ENCODE measurements around the gene HEPHL1.
"Not testable (repeated sequence)": the region's sequence is repeated elsewhere in the genome, so short reads cannot be mapped to it uniquely, and the experiment has no call there.

Gene HEPHL1

GRCh38 chr11:94077552-94078293 lies 56.6 kb downstream of the HEPHL1 start:
- no peak for DNase-seq

GRCh38 chr11:94084164-94084563 lies 63.0 kb downstream of the HEPHL1 start:
- no peak for DNase-seq

DNA sequence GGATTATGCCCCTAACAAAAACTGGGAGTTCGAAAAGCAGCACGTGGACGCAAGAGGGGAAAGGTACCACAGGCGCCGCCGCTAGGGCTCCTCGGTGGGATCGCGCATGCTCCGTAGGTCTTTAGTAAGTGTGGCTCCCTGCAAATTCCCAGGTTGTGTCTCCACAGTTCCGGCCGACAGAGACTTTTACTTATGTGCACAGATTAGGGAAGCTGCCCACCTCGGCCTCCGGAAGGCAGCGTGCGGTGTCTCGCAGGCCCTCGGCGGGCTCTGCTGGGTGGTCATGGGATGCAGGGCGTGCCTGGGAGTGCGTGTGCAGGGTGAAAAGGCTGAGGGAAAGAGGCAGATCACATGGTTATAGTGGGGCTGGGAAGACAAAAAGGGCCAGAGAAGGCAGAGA lies 67.8 kb downstream of the HEPHL1 start:
- no peak for DNase-seq

DNA sequence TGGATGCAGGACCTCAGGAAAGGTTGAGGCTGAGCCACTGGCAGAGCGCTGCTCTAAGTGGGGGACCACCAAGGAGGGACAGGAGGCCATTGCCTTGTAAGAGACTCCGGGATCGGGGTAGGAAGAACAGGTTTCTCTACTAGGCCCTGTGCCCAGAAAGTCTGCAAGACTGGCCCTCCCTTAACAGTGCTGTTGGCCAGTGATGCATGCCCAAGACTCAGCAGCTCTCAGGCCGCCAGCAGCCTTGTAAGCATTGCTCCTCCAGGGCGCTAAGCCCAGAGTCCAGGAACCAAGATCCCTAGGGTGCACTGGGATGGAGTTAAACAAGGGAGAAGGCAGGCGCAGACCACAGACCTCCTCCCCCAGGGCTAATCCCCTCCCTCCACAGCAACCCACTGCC lies 68.2 kb downstream of the HEPHL1 start:
- no peak for DNase-seq

DNA sequence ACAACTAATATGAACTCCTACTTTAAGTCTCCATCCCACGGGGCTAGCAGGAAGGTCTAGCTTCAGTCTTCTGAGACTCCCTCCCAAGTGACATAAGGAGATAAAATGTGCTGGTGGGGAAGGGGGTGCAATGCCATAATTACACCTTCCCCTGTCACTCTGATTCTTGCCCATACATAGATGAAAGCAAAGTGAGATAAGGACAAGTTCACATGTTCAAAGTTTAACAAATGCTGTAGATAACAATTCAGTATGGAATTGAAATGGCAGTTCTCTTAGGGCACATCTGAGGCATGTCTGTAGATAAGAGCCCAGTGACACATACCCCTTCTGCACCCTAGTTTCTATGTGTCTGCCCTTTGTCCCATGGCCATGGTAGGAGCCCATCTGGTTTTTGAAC lies 69.2 kb downstream of the HEPHL1 start:
- DNase-seq, result no peak

DNA sequence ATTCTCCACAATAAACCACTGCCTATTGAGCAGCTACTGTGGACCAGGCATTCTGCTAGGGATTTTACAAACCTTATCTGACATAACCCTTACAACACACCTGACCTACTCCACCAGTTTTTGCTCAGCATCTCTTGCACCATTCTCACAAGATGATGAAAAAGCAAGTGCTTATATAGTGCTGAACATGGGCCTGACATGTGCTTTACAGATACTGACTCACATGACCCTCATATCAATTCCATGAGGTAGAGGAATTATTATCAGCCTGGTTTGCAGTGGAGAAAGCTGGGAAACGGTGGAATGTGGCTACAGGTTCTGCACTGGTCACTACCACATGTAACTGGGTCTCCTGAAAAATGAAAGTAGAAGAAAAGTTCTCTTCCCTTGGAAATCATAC lies 69.9 kb downstream of the HEPHL1 start:
- no peak for DNase-seq

GRCh38 chr11:94100253-94100652 lies 79.1 kb downstream of the HEPHL1 start:
- no peak for DNase-seq

- DNase-seq, result no peak
Observed at GRCh38 chr11:94103471-94103870, 82.3 kb downstream of the HEPHL1 start.

GRCh38 chr11:94104734-94105133 lies 83.6 kb downstream of the HEPHL1 start:
- no peak for DNase-seq

DNA sequence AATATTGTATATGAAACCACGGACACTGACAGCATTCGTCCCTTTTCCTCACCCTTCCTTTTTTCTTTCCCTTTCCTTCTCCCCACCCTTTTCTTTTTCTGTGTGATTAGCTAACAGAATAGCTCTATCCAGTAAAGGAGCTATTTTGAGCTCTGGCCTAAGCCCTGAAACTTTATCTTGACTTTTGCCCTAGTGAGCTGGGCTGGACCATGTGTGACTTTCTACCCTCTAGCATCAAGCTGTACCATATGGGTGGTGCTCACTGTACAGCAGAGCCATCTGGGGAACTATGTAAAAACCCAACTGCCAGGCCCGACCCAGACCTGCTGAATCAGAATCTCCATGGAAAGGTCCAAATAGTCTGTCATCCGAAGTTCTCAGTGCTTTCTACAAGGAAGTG lies 85.6 kb downstream of the HEPHL1 start:
- no peak for DNase-seq

DNA sequence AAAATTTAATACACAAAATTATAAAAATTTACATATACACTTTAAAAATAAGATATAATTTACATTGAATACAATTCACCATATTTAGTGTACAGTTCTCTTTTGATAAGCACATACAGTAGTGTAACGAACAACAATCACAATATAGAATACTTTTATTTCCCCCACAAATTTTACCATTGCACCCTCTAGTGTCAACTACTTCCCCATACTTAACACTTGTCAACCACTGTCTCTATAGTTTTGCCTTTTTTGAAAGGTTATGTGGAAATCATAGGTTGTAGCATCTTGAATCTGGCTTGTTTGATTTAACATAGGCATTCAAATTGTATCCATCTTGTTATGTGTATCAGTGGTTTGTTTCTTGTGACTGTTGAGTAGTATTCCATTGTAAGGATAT lies 86.2 kb downstream of the HEPHL1 start:
- DNase-seq, result no peak

DNA sequence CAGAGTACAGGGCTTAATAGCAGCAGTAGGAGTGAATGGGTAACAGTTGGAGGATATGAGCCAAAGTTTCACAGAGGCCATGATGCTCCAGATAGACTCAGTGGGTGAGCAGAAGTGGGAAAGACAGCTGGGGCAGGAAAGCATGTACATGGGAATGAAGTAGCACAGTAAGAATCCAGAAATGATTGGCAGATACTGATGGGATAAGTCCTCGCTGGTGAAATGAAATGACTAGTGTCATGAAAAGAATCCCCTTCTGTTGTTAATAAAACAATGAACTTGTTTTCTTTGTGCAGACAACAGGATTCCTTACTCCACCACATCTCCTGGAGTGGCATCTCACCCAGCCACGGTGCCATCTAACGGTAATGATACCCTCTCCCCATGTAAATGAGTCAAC lies 90.1 kb downstream of the HEPHL1 start:
- DNase-seq, result no peak

DNA sequence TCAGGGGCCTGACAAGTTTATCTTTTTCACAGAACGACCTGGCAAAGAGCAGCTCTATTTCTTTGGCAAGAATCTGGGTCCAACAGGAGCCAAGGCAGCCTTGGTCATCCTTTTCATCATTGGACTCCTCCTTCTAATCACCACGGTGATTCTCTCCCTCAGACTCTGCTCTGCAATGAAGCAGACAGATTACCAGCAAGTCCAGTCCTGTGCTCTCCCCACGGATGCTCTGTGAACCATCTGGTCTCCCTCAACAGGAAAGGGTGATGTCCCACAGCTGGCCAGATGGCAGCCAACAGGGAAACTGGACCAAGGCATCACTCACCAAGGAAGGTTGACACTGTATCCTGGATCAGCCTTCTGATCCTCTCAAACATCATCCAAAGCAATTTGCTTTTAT lies 90.5 kb downstream of the HEPHL1 start:
- no peak for DNase-seq

- DNase-seq, result no peak
Observed at GRCh38 chr11:94112206-94112953, 91.2 kb downstream of the HEPHL1 start.

DNA sequence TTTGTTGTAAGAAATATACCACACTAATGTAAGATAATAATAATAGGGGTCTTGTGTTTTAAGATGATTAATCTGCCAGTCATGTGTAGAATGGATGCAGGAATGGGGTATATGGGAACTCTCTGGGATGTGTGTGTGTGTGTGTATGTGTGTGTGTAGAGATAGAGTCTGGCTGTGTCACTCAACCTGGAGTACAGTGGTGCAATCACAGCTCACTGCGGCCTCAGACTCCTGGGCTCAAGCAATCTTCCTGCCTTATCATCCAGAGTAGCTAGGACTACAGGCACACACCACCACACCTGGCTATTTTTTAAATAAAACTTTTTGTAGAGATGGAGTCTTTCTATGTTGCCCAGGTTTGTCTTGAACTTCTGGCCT lies 96.0 kb downstream of the HEPHL1 start:
- DNase-seq, result no peak

- no peak for DNase-seq
Observed at GRCh38 chr11:94117871-94118270, 96.7 kb downstream of the HEPHL1 start.

- not testable (repeated sequence) for DNase-seq
Observed at GRCh38 chr11:94119676-94120075, 98.5 kb downstream of the HEPHL1 start.

DNA sequence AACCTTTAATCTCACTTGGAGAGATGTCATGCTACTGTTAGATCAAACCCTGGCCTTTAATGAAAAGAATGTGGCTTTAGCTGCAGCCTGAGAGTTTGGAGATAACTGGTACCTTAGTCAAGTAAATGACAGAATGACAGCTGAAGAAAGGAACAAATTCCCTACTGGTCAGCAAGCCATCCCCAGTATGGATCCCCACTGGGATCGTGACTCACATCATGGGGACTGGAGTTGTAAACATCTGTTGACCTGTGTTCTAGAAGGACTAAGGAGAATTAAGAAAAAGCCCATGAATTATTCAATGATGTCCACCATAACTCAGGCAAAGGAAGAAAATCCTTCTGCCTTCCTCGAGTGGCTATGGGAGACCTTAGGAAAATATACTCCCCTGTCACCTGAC lies 99.4 kb downstream of the HEPHL1 start:
- DNase-seq, result not testable (repeated sequence)

GRCh38 chr11:94120946-94121345 lies 99.8 kb downstream of the HEPHL1 start:
- DNase-seq, result no peak

DNA sequence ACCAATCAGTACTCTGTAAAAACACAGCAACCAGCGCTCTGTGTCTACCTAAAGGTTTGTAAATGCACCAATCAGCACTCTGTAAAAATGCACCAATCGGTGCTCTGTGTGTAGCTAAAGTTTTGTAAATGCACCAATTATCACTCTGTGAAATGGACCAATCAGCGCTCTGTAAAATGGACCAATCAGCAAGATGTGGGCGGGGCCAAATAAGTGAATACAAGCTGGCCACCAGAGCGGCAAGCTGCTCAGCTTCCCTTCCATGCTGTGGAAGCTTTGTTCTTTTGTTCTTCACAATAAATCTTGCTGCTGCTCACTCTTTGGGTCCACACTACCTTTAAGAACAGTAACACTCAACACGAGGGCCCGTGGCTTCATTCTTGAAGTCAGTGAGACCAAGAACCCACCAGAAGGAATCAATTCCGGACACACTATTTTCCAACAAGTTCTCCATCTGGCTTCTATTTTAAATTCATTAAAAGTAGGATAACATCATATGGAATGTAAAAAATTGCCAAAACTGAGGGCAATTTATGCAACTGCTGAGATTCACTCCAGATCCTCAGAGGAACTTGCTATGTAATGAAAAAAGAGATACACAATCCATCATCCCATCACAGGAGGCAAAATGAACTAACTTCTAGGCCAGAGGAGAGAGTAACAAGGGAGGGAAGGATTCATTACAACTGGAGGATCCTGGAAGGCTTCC lies 104.4 kb downstream of the HEPHL1 start:
- no peak for DNase-seq

DNA sequence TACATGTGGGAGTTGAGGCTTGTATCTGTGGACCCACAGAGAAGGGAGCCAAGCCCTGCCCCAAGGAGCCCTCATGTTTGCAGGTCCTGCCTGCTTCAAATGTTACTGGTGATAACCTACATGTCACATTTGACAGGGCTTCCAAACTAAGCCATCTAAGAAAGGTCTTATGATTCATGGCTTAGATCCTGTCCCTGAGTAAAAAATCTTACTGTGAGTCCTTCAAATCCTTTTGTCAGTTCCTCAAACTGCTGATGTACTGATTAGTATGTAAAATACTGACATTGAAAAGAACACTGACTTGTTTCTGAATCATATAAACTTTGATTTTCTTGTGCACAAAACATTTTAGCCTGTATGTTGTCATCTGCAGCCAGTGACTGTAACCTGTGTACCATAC lies 106.5 kb downstream of the HEPHL1 start:
- DNase-seq, result no peak

DNA sequence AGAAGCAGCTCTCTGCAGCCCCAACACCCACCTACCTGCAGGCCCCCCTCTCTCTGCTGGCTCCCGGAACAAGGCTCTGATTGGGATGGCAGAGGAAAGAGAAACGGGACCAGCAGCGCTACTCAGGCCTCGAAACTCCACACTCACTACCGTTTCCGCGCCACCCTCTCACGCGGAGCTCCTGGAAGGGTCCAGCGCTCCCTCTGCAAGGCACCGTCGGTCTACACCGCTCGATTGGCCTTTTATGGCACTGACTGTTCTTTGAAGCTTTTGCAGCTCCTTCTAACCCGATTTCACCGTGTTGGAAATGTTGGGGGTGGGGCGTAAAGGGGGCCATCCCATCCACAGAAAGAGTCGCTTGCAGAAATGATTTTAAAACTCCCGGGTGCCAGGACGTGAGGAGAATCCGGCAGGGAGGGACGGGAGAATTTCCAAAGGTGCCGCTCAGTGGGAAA lies 107.2 kb downstream of the HEPHL1 start:
- peak in 13 of 58 donors; percentile 19 to 69 (median 59) for DNase-seq
